Left forelimb (tissue), 1 donor: ENCODE measurements around the gene ITPR3.

Experiments
- DNase-seq: peaks from one replicate; pipeline ENCODE4 v3.0.0-alpha.2; 2018; ENCODE audit warnings: low spot score

Gene ITPR3

GRCh38 chr6:33620856-33621710, at the start of gene ITPR3:
ITPR3 (plus strand) TSS chr6:33621322; CDS start chr6:33621603, 281 bp downstream.
- DNase-seq = no peak

DNA sequence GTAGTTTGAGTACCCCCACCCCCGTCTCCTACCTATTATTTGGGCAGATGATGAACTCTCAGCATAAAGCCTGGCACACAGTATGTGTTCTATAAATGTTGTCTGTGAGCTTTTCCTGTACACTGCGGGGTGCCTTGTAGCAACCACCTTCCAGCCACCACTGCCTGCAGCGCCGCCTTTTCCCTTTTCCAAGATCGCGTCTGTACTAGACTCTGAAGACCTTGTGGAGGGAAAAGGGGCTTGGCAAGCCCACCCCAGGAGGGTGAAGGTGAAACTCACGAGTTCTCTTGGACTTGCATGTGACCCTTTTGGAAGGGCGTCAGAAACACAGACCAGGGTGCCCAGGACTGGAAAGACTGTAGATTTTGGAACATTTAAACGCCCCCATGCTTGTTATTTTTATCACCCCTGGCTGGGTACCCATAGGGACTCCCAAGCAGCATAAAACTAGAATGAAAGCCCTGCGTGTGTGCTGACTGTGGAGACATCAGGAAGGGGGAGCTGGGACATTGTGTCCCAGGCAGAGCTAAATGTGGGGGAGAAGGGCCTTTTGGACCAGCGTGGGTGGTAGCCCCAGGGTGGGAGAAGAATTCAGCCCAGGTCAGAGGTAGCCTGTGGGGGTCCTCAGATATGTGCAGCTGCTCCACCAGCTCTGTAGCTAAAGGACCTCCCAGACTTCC, 49.3 kb upstream of the ITPR3 start:
- DNase-seq = no peak

DNA sequence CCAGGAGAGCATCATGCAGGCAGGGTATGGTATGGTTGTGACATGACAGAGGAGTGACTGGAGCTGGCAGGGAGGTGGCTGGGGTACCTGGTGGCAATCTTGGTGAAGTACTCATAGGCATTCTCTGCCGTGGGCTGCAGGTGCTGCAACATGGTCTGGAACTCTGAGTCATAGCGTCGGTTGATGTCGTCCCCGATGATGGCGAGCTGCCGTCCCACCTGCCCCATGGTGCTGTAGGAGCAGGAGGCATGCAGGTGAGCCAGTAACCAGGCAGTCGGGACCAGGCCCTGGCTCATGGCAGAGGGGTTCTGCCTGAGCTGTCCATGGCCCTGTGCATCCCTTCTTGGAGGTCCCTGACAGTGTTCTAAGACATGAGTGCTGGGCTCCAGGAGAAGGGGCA, 45.9 kb upstream of the ITPR3 start:
- DNase-seq = no peak

GRCh38 chr6:33576668-33577067, 44.5 kb upstream of the ITPR3 start:
- DNase-seq = no peak

- DNase-seq = no peak
These were observed 44.0 kb upstream of the ITPR3 start for GRCh38 chr6:33577106-33577535.

GRCh38 chr6:33577718-33578117, 43.4 kb upstream of the ITPR3 start:
- DNase-seq = no peak

- no peak for DNase-seq
These were observed 43.0 kb upstream of the ITPR3 start for GRCh38 chr6:33578164-33578563.

DNA sequence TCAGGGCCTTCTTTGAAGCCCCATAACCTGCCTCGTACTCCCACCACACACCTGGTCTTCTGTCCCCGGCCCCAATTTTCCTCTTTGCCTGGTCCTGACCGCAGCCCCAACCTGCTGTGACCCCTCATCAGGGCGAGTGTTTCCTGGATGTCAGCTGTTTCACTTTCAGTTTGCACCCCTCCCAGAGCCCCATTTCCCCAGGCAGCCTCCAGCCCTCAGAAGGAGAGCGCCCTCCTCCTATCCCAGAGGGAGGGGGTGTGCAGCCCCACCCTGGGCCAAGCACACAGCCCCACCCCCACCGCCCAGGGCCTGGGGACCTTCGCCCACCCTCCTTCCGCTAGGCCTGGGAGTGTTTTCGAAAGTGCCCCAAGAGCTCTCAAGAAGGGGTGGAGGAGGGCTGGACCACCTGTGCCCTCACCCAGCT, 42.5 kb upstream of the ITPR3 start:
- no peak for DNase-seq

DNA sequence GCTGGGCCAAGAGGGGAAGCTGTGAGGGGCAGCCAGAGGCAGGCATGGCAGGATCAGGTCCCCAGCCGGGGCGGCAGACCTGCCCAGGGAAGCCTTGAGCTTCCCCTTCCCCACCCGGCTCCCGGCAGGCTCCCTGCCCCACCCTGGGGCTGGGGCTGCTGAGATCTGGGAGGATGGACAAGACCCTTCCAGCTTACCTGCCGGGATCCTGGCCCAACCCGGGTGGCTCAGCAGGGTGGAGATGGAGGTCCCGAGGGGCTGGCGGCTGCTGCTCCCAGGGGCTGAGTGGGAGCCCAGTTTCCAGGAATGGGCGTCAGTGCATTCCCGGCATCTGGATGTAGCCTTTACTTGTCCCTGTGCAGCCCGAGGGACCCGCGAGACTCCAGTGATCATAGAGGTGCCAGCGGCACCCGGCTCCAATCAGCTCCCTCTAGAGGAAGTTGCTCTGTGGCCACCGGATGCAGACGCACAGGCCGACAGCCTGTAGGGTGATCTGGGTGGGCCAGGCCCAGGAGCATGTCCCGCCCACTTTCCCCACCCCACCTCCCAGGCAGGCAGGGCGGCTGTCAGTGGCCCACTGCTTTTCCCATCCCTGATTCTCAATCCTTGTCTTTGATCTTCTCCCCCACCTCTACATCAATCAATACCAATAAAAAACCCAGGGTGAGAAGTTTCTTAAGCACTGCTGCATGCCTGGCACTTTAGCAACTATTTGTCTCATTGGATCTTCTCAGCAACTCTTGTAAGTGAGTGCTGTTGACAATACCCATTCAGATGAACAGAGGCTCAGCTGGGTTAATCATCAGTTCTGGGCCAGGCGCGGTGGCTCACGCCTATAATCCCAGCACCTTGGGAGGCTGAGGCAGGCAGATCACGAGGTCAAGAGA, 41.1 kb upstream of the ITPR3 start, which contains the start of gene BAK1:
BAK1 (minus strand) TSS at position 449 of the 887 bp plus-strand sequence. CDS start 2,672 bp downstream, outside the sequence.
- DNase-seq = peak; percentile 89

GRCh38 chr6:33581186-33581585, 39.9 kb upstream of the ITPR3 start:
- DNase-seq = no peak

DNA sequence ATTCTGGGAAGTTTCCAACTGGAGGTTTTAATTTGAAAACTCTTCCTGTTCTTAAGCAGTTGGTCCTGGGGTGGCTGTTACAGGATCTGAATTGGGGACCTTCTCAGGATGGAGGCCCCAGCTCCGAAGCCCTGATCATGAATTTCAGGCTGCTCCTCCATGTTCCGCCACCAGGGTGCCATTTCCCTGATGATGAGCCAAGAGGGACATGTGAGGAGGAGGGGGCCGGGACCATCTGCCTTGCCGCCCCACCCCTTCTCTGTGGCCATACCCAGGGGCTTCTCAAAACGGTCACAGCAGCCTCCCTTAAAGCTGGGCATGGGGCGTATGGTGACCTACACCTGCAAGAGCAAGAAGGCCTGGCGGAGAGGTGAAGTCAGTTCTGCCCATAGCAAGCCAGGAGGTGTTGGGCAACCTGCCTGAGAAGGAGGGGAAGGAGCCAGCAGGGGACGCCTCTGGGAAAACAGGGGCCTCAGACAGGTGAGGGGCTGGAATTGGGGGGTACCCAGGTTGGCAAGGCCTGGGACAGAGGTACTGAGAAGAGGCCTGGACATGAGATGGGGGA, 37.4 kb upstream of the ITPR3 start:
- no peak for DNase-seq

GRCh38 chr6:33584700-33585402, 36.3 kb upstream of the ITPR3 start:
- DNase-seq = no peak

DNA sequence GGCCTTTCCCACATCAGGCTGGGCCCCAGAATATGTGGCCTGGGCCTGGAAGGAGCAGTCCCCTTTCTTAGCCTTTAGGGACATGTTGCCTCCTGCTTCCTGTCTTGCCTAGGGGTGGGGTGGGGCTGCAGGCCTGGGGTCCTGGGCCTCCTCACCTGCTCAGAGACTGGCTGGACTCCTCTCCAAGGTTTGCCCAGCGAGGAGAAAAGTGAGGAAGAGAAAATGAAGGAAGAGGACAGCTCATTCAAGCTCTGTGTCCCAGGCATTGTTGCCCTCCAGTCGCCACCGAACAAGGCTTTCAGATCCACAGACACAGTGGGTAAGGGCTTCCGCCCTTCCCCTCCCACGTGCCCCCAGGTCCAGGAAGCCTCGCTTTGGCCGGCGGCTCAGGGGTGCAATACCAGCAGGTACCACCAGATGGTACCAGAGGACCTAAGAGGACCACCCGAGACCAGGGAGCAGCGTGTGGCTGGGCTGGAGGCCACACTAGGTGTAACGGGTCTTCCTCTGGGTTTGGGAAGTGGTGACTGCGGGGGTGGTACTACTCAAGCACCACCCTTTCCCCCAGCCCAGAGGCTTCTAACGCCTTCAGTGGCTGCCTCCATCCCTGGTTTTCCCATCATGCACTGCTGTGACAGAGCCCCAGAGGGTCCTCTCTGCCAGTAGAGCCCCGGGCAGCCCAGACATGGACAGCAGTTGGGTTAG, 35.6 kb upstream of the ITPR3 start:
- peak; percentile 89 for DNase-seq

GRCh38 chr6:33586108-33586640, 34.9 kb upstream of the ITPR3 start:
- DNase-seq = no peak

- DNase-seq = no peak
These were observed 33.6 kb upstream of the ITPR3 start for GRCh38 chr6:33587529-33587928.

GRCh38 chr6:33588894-33589293, 32.2 kb upstream of the ITPR3 start:
- DNase-seq = no peak

GRCh38 chr6:33589392-33589730, 31.8 kb upstream of the ITPR3 start:
- DNase-seq = no peak

DNA sequence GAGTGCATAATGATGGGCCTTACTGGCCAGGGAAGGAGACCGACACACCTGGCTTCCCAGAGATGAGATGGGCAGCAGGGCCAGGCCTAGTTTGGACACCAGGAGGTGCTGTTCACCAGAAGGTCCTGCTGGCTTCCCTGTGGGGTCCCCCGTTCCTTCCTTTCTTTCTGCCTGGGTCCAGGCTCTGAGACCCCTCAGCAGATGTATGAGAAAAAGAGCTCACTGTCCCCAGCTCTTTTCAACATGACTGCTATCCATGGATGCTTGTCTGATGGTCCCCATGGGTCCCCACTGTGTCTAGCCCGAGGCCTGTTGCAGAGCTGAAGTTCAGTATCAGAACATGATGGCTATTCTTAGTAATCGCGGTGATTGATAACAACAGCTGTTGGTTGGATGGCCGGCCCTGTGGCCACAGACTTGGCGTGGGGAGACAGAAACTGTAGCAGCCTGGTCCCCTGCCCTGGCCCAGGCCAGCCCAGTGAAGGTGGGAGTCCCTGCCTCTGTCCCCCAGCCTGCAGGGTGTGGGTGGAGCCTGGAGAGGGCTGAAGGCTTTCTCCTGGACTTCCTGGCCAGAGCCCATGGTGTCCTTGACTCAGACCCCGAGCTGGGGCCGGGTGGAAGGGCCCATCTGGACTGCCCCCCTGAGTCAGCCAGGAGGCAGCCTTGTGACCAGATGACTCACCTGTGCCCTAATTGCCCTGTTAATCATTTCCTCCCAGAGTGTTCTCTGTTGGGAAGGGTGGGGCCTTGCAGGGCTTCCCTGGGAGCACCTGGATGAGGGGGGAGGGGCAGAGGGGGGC, 31.2 kb upstream of the ITPR3 start:
- DNase-seq = peak; percentile 79

DNA sequence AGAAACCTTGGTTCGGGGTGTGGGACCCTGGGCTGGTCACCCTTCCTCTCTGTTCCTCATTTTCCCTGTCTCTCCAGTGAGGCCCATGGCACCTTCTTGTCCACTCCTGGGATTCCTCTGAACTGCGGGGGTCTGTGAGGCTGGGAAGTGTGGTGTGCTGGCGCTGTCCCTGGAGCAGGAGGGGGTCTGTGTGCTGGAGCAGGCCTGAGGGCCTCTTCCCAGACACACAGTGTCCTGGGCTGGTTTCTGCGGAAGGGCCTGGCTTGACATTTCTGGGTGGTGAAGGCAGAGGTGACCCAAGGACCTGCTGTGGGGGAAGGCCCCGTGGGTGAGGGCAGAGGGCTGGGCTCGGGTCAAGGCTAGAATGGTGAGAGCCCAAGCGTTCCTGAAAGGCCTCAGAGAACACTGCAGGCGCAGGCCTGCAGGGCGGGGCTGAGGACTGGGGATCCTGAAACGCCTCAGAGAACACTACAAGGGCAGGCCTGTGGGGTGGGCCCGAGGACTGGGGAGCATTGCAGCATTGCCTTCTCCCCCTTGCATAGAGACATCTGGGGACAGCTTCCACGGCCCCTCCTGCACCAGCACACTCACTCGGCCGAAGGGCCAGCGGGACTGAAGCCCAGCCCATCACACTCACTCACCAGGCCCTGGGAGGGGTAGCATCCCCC, 30.5 kb upstream of the ITPR3 start:
- DNase-seq = no peak
